Gastrocnemius medialis (tissue), 4 donors: ENCODE data around the gene NGFR. TPM values are rescaled to one million over a fixed set of nuclear protein-coding genes. Genes with fewer than 3 reads are reported as not detected.

Source experiments
- ATAC-seq, 2 donors: fragments of 150-250 bp; one replicate each; pipeline ENCODE4 v1.9.1; 2016
- DNase-seq, 2 donors: peaks; one replicate each; pipeline ENCODE4 v3.0.0-alpha.2; 2019
- H3K27ac ChIP-seq, 4 donors: fragments of 200-600 bp; sonication (generic); 1 replicate in 1 of 4; 2 replicates in 3 of 4; pipeline ENCODE4 v1.5.1; 2016 to 2018; ENCODE audit warnings: mild to moderate bottlenecking in 2 of 4, moderate library complexity in 1 of 4
- H3K27me3 ChIP-seq, 3 donors: fragments of 200-600 bp; sonication (generic) in 2 of 3; 1 replicate in 1 of 3; 2 replicates in 2 of 3; pipeline versions ENCODE4 v1.5.1 to v1.6.0; 2016 to 2019; ENCODE audit warnings: mild to moderate bottlenecking in 1 of 3, moderate library complexity in 1 of 3
- H3K36me3 ChIP-seq, 2 donors: fragments of 200-600 bp; sonication (generic) in 1 of 2; one replicate each; pipeline ENCODE4 v1.5.1; 2017 to 2018
- H3K4me1 ChIP-seq, 2 donors: fragments of 200-600 bp; sonication (generic) in 1 of 2; one replicate each; pipeline ENCODE4 v1.5.1; 2016 to 2017; ENCODE audit warnings: mild to moderate bottlenecking in 2 of 2
- H3K4me3 ChIP-seq, 4 donors: fragments of 200-600 bp; sonication (generic) in 3 of 4; 1 replicate in 1 of 4; 2 replicates in 3 of 4; pipeline ENCODE4 v1.5.1; 2016 to 2019; ENCODE audit warnings: mild to moderate bottlenecking in 2 of 4
- H3K9me3 ChIP-seq, 3 donors: fragments of 200-600 bp; sonication (generic) in 2 of 3; 1 replicate in 1 of 3; 2 replicates in 2 of 3; pipeline ENCODE4 v1.5.1; 2016 to 2019
- POLR2A ChIP-seq, 2 donors: fragments of 450-650 bp; IDR thresholded peaks; one replicate each; pipeline ENCODE4 v1.6.1; 2017; ENCODE audit warnings: antibody characterized with exemption in 2 of 2, mild to moderate bottlenecking in 2 of 2, moderate library complexity in 2 of 2
- in situ Hi-C, 4 donors: fragments of 200-750 bp; cut with MboI; loops; one replicate each; pipeline versions ENCODE4 v1.15.0 to v1.8.0; 2017; ENCODE audit warnings: low sequenced_read_pairs in 4 of 4
- intact Hi-C: fragments of 100-400 bp; cut with DNase I; formaldehyde crosslinking; loops from one replicate; pipeline ENCODE4 v1.15.1; 2023; ENCODE audit warnings: low total_unique reads
- total RNA-seq, 4 donors: library from RNA; depleted of rRNA; stranded (reverse); fragments of >200 nt; gene quantifications; one replicate each; pipeline versions ENCODE4 v1.1.0 to v1.2.3, GENCODE V29; 2016
- TF ChIP-seq, protein P1 (sequence below), 5 experiments: fragments of 450-650 bp in 3 of 5; fragments of 200-600 bp in 2 of 5; sonication (generic) in 2 of 5; IDR thresholded peaks in 4 of 5; conservative IDR thresholded peaks in 1 of 5; 1 replicate in 4 of 5; 2 replicates in 1 of 5; pipeline ENCODE4 v1.5.1; 2016 to 2019; ENCODE audit warnings: antibody characterized with exemption in 5 of 5, mild to moderate bottlenecking in 3 of 5, moderate library complexity in 3 of 5

NGFR gene
- total RNA-seq, 4 donors from 2014 or later: 0.41 to 3.2 (median 1.0) TPM; not detected in 1

DNA sequence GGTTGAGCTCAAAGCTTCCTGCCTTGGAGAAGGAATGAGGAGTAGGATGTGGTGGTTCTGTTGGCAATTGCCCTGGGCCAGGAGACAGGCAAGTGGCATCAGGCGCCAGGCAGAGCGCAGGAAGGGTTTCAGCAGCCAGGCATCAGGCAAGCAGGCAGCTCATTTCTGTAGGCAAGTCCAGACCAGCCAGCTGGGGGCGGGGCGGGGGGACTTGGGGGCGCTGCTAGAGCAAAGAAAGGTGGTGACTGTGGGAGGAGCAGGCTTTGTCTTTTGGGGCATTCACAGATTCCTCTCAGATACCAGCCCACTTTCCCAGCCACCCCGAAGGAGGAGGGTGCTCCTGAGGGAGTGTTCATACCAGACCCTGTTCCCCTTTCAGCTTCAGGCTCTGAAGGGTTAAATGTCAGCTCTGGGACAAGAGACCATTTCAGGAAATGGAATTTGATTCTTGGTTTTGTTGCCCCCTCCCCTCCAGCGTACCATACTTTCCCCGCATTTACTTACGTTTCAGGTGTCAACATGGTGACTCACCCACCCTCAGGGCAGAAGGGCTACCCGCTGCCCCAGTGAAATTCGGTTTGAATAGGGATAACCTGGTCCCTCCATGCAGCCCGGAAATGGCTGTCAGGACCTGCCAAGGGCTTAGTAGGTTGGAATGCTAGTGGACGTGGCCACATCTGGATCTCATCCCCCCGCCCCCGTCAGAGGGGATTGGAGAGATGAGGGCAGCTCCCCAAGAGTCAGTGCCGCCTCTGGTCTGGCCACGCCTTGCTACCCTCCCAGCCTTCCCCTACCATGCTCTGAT, 13.2 kb downstream of the NGFR start:
- DNase-seq (no peak), ATAC-seq (no peak)
- no peak overlapping the region for H3K4me3 ChIP-seq
- no peak overlapping the region for H3K27ac ChIP-seq
- in situ Hi-C loops (no loop called here), intact Hi-C loops (no loop called here)
- no peaks in the 10 kb centered on the region for H3K9me3 ChIP-seq
- no peaks in the 10 kb centered on the region for H3K27me3 ChIP-seq
- TF ChIP-seq, protein P1, sequence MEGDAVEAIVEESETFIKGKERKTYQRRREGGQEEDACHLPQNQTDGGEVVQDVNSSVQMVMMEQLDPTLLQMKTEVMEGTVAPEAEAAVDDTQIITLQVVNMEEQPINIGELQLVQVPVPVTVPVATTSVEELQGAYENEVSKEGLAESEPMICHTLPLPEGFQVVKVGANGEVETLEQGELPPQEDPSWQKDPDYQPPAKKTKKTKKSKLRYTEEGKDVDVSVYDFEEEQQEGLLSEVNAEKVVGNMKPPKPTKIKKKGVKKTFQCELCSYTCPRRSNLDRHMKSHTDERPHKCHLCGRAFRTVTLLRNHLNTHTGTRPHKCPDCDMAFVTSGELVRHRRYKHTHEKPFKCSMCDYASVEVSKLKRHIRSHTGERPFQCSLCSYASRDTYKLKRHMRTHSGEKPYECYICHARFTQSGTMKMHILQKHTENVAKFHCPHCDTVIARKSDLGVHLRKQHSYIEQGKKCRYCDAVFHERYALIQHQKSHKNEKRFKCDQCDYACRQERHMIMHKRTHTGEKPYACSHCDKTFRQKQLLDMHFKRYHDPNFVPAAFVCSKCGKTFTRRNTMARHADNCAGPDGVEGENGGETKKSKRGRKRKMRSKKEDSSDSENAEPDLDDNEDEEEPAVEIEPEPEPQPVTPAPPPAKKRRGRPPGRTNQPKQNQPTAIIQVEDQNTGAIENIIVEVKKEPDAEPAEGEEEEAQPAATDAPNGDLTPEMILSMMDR (IDR thresholded peaks at IDR 0.05 in 4 of 5, conservative IDR thresholded peaks at IDR 0.05 in 1 of 5): no peak
- TF ChIP-seq POLR2A (IDR thresholded peaks at IDR 0.05): no peak
- H3K36me3 ChIP-seq: no peaks in the 10 kb centered on the region
- no peaks in the 10 kb centered on the region for H3K4me1 ChIP-seq

DNA sequence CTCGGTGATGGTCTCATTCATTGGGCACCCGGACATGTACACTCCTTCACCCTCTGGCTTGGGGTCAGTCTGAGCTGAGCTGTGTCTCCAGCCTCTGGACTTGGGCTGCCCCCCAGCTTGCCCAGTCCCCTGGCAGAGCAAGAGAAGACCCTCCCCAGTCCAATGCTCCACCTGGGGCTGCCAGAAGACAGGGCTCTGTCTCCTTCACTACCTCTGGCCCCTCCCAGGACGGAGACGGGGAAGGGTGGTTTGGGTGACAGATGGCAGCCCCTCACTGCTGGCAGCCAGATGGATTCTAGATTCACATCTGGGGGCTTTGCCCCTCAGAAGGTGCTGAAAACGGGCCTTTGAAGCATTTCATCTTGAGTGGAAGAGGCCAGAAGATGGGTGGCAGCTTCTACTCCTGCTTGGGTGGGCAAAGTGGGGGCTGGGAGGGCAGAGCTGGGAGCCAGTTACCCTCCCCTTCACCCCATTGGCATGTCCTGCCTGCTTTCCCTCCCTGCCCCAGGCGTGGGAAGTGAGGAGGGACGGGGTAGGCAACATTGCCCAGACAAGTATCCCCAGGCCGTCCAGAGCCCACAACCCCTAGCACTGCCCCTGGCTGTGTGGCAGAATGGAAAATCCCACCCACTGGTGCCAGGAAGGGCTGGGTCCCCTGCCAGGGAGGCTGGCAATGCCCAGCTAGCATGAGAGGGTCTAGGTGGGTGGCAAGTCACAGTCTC, 13.9 kb downstream of the NGFR start:
- no peak overlapping the region for H3K4me3 ChIP-seq
- intact Hi-C loops (no loop called here), in situ Hi-C loops (no loop called here)
- DNase-seq (no peak), ATAC-seq (no peak)
- H3K9me3 ChIP-seq: no peaks in the 10 kb centered on the region
- H3K27ac ChIP-seq: no peak overlapping the region
- H3K4me1 ChIP-seq: no peaks in the 10 kb centered on the region
- TF ChIP-seq POLR2A (IDR thresholded peaks at IDR 0.05): no peak
- TF ChIP-seq, protein P1 (IDR thresholded peaks at IDR 0.05 in 4 of 5, conservative IDR thresholded peaks at IDR 0.05 in 1 of 5): no peak
- H3K36me3 ChIP-seq: no peaks in the 10 kb centered on the region
- no peaks in the 10 kb centered on the region for H3K27me3 ChIP-seq

DNA sequence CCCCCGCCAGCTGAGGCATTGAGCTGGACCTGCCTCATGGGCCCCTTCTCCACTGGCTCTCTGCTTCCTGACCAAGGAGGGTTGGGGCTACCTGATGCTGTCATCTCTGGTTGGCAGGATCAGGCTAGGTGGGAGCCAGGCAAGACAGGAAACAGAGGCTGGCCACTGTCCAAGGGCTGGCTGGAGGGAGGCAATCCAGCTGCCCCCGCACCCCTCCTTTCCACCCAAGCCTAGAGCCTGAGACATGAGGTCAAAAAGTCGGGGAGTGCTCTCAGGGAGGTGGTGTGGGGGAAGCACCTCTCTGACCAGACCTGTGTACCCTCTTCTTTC, 14.5 kb downstream of the NGFR start:
- Histone ChIP-seq H3K4me1 (peaks cover under 1 to 1% of the 10 kb centered on the region in 2 donors), H3K27ac (no peak overlapping the region), H3K36me3 (no peaks in the 10 kb centered on the region), H3K9me3 (no peaks in the 10 kb centered on the region), H3K4me3 (no peak overlapping the region), H3K27me3 (no peaks in the 10 kb centered on the region)
- no peak for DNase-seq
- TF ChIP-seq, protein P1 (IDR thresholded peaks at IDR 0.05 in 4 of 5, conservative IDR thresholded peaks at IDR 0.05 in 1 of 5): no peak
- no peak for TF ChIP-seq POLR2A (IDR thresholded peaks at IDR 0.05)
- no peak for ATAC-seq
- in situ Hi-C loops (no loop called here), intact Hi-C loops (no loop called here)

DNA sequence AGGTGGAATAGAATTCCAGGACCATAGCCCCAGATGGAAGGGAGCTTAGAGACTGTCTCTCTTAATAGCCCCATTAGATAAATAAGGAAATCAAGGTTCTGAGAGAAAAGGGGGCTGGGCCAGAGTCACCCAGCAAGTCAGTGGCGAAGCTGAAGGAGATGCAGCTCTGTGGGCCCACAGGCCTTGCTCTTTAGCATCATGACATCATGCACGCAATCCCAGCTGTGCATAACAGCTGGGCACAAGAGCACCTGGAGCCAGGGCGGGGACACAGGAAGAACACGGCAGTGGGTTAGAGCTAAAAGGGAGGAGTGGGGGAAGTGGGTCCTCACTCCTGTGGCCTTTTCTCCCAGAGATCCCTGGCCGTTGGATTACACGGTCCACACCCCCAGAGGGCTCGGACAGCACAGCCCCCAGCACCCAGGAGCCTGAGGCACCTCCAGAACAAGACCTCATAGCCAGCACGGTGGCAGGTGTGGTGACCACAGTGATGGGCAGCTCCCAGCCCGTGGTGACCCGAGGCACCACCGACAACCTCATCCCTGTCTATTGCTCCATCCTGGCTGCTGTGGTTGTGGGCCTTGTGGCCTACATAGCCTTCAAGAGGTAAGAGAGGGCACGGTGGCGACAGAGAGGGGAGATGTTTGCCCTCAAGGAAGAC, 15.1 kb downstream of the NGFR start:
- in situ Hi-C loops: no loop called here
- DNase-seq: no peak
- Histone ChIP-seq H3K4me3 (no peak overlapping the region), H3K9me3 (no peaks in the 10 kb centered on the region), H3K27ac (no peak overlapping the region), H3K27me3 (no peaks in the 10 kb centered on the region), H3K36me3 (no peaks in the 10 kb centered on the region), H3K4me1 (peaks cover 7 to 8% of the 10 kb centered on the region in 2 donors)
- intact Hi-C loops: no loop called here
- ATAC-seq: no peak
- TF ChIP-seq, protein P1 (IDR thresholded peaks at IDR 0.05 in 4 of 5, conservative IDR thresholded peaks at IDR 0.05 in 1 of 5): no peak
- no peak for TF ChIP-seq POLR2A (IDR thresholded peaks at IDR 0.05)
